ENCODE results near the gene RASSF8.

The RASSF8 gene

DNA sequence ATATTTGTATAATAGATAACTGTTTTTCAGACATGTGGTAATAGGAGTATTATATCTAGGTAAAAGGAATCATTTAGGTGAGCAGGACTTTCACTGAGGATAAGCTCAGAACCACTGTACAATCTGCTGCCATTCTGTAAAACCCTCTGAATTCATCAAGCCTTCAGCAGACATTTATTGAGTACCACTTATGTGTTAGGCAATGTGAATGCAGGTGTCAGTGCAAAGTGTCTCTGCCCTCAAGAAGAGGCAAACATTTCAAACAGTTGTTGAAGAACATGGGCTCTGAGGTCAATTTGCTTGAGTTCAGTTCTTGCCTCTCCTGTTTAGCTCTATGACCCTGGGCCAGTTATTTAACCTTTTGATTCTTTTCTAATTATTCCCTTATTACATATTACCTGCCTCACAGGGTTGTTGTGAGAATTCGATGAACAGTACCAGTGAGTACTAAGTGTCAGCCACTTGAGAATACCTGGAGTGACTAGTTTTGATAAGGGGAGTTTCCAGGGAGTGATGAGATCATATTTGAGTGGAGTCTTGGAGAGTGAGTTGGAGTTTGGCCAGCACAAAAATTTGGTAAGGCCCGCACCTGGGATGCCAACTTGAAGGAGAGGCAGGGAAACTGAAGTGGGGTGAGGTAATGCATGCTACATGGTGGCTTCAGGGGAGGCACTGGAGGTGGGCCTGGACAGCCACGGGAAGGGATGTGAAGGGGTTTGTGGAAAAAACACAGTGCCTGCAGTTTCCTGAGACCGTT lies 33.7 kb downstream of the RASSF8 start:
- no peak for DNase-seq (ENCODE audit: low read depth in 2 of 2, low spot score in 1 of 2)

DNA sequence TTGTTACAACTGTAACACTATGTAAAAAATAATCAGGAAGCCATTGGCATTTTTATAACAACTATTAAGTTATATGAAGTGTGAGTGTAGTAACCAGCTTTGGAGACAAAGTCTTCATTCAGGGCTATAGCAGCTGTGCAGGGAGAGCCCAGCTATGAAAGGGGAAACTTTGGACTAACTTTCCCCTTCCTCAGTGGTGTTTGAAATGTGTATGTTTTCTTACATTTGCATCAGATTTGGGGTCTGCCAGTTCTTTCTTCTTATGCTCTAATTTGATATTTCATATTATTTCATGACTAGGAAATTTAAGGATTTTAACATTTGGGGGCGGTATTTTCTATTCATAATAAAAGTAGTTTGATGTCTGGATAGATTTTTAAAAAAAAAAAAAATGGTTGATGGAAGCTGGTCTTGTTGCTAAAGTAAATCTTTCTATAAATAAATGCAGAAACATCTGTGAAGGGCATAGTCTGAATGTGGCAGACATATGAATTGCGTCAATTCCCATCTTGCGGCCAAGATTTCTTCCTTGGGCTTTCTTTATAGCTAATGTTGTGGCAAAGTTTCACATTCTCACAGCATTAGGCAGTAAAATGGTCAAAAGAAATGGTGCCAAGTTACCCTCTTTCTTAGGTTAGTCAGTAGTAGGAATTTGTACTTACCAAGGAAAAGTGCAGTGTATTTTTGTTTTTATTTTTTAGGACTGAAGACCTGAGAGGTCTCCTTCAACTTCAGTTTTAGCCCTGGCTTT lies 35.6 kb downstream of the RASSF8 start:
- no peak for DNase-seq (ENCODE audit: low read depth in 2 of 2, low spot score in 1 of 2)

DNA sequence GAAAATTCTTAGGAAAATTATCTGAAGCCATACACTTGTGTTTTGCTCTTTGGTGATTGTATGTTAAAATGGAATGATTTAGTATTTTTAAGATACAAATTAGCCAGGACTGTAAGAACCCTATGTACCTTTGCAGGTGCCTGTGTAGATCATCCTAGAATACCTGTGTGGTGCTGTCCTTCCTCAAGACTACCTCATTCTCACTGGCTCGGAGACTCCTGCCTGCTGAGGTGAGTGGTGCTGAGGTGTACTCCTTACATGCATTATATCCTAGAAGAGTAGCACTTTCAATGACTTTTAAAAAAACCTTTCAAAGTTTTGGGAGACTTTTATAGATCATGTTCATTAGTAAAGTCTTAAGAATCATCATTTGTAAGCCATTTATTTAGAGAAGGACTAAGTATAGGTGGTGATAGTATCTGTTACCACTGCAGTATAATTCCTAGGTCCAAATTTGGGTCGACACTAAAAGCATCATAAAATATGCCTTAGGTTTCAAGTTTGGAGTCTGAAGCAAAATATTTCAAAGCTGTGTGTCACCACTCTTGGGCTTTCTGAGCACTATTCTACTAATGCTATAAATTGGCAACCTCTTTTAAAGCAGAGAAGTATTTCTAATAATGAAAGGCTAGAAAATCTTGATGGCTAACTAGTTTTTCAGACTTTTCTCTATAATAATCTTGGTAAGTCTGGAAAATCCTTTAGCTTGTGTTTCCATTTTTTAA lies 36.6 kb downstream of the RASSF8 start:
- DNase-seq (ENCODE audit: low read depth in 2 of 2, low spot score in 1 of 2), result no peak

DNA sequence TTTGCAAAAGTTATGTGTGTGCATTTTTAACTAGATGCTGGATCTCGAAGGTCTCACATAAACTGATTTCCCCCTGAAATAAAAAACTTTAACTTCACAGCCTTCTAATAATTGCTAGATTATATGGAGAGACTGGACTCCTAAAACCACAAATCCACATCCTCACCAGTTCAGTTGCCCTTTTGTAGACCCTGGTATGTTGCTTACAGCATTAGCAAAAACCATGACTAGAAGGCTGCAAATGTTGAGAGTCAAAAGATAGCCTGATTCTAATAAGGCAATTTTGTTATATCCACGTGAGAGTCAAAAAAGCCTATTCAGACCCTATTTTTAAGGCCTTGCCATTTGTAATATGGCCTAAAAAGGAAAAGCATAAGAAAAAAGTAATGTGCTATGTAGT lies 37.4 kb downstream of the RASSF8 start:
- no peak for DNase-seq (ENCODE audit: low read depth in 2 of 2, low spot score in 1 of 2)

DNA sequence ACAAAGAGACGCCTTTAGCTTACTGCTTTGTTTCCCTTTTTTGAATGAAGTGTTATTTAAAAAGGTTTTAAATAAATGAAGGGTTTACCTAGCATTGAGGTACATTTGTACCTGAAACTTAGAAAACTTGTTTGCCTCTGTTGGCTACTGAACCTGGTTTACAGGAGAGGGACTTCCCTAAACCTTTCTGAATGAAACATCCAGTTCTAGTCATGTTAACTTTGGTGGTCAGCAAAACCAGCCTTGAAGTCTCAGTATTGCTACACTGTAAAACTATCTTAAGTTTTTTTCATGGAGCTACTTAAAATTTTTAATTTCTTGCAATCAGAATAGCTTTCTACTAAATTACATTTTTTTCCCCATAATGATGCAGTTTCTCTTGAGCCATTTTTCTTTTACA lies 38.2 kb downstream of the RASSF8 start:
- no peak for DNase-seq (ENCODE audit: low read depth in 2 of 2, low spot score in 1 of 2)

DNA sequence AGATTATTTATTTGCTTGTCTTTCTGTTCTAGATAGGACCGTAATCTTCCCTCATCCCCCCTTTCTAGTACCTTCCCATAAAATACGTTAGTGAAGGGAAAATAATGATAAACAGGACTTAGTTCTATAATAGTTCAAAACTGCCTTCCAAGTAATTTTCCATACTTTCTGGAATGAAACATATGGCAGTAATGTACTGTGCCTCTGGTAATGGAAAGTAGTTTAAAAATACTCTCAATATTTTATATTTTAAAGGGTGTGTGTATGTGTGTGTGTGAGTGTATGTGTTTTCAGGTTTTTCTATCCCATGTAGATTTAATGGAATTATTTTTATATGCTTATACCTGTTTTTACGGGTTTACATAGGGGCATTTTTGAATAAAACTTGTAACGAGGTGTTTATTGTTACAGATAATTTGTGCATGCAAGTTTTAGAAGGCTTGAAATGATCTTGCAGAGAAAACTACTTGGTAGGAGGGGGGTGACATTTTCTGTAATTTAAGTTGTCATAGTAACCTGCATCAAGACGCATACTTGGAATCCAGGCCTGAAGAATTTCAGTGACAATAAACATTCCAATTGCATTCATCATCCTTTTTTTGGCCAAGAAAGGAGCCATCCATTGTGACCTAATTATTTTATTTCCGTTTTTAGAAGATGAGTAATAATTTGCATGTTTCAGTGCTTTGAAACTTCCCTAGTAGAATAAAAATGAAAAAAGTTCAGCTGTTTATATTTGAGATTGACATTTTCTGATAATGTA lies 38.9 kb downstream of the RASSF8 start:
- DNase-seq (ENCODE audit: low read depth in 2 of 2, low spot score in 1 of 2), result no peak

DNA sequence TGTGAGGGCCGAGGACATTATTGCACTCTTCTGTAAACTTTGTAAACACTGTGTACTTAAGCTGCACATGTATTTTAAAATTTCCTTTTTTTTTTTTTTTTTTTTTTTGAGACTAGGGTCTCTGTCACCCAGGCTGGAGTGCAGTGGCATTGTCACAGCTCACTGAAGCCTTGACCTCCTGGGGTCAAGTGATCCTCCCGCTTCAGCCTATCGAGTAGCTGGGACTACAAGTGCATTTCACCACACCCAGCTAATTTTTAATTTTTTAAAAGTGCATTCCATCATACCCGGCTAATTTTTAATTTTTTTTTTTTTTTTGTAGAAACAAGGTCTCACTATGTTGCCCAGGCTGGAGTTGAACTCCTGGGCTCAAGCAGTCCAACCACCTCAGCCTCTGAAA lies 42.4 kb downstream of the RASSF8 start:
- DNase-seq (ENCODE audit: low read depth in 2 of 2, low spot score in 1 of 2), result no peak

DNA sequence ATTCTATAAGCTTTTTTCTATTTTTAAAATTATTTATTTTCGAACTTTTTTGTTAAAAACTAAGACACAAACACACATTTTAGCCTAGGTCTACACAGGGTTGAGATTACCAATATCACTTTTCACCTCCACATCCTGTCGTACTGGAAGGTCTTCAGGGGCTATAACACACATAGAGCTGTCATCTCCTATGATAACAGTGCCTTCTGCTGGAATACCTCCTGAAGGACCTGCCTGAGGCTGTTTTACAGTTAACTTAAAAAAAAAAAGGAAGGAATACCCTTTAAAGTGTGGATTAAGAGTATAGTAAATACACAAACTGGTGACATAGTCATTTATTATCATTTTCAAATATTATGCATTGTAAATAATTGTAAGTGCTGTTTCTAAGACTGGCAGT lies 43.0 kb downstream of the RASSF8 start:
- DNase-seq (ENCODE audit: low read depth in 2 of 2, low spot score in 1 of 2), result no peak

DNA sequence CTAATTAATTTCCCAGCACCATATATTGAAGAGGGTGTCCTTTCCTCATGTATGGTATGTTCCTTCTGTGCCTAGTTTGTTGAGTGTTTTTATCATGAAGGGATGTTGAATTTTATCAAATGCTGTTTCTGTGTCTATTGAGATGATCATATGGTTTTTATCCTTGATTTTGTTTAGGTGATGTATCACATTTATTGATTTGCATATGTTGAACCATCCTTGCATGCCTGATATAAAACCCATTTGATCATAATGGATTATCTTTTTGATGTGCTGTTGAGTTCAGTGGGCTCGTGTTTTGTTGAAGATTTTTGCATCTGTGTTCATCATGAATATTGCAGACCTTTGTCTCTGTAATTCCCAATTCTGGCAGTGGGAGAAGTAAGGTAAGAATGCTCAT lies 44.6 kb downstream of the RASSF8 start:
- DNase-seq (ENCODE audit: low read depth in 2 of 2, low spot score in 1 of 2), result no peak

DNA sequence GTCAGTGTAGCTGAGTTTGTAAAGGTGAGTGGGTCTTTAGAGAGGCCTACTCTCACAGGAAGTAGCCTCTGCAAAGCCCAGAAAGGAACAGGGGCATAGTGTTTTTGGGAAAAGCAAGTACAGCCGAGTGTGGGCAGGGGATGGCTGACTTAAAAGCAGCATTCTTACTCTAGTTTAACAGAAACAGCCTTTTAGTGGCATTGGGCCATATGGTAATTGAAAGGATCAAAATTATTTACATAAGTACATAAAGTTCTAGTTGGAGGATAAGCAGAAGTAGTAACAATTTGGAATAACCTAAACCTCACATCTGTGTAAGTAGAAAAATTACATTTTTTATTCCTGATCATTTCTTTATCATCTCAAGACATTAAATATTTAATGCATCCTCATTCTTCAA lies 49.1 kb downstream of the RASSF8 start:
- DNase-seq (ENCODE audit: low read depth in 2 of 2, low spot score in 1 of 2), result no peak

DNA sequence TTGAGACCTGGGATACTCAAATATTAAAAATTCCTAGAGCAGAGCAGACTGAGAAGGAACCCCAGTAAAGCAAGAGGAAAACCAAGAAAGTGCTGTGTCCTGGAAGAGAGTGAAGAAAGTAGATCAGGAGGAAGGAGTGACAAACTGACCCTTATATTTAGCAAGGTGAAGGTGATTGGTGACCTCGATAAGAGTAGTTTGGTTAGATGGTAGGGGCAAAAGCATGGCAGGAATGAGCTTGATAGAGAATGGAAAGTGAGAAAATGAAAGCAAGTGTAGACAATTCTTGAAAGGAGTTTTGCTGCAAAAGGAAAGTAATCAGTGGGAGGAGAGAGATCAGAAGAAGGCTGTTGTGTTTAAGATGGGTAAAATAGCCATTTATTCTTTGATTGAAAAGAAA lies 51.1 kb downstream of the RASSF8 start:
- DNase-seq (ENCODE audit: low read depth in 2 of 2, low spot score in 1 of 2), result no peak

DNA sequence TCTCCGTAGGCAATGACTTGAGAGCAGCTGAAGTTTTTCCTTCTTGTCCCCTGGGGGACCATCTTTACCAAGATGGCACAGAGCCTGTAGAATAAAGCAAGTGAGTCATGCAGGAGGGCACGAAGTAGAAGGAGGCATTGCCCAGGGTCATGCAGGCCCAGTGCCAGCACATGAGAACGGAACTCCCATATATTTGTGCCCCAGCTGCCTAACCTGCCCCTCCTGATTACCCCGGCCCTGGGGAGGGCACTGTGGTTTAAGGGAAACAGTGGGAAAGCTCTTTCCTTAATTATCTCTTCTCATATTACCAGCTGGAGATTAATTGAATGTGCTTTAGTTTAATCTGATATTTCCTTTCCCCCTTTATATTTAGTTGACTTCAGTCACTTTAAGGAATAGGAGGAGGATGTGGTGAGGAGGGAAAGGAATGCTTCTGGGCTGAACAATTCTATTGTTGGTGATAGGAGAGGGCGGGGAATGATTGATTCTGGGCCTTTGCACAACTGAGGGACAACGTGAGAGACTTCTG lies 51.9 kb downstream of the RASSF8 start:
- no peak for DNase-seq (ENCODE audit: low read depth in 2 of 2, low spot score in 1 of 2)

DNA sequence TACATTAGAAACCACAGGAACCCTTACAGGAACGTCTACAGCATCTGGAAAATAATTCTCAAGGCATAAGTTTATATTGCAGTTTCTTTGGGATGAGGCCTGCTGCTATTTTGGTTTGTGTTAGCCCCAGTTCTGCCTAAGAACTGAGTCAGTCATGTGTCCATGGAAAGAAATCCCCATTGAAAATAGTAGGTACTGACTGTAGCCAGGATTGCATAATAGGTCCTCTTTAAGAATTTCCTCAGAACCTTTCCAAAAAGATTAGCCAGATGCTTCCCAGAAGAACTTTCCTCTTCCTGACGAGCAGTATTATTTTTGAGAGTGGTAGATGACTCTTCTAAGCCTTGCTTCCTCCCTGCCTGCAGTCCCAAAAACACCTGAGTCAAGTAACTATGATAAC lies 52.6 kb downstream of the RASSF8 start:
- DNase-seq (ENCODE audit: low read depth in 2 of 2, low spot score in 1 of 2), result no peak

DNA sequence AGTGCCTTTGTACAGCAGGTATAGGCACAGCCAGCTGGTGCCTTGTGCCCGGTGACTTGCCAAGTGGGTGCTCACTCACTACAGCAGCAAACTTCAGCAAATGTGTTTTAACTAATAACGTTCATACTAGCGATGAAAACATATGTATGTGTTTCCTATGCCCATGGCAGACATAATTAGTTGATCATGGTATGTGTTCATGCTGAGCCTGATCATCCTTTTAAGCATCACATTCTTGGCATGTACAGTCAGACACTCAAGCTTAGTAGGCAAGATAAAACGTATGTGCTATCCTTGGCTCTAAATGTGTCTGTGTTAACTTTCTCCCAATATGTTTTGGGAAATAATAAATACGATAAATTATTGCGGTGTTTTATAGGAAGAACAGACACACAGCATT lies 55.6 kb downstream of the RASSF8 start:
- DNase-seq (ENCODE audit: low read depth in 2 of 2, low spot score in 1 of 2), result no peak

DNA sequence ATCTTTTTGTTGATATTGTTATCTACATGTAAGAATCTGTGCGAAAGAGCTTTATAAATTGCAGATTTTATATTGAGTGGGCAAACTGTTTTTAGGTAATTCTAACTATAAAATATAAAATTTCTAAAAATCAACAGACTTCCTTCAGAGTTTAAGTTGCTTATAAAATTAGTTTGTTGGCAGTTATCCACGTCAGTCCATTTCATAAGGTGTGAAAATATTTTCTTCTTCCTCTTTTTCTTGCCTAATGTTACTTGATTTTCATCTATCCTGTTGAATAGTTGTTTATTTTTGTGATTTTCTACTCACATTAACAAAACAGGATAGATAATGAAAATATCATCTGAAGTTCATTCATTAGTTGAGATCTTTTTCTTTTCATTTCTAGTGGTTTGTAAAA lies 58.0 kb downstream of the RASSF8 start:
- no peak for DNase-seq (ENCODE audit: low read depth in 2 of 2, low spot score in 1 of 2)

DNA sequence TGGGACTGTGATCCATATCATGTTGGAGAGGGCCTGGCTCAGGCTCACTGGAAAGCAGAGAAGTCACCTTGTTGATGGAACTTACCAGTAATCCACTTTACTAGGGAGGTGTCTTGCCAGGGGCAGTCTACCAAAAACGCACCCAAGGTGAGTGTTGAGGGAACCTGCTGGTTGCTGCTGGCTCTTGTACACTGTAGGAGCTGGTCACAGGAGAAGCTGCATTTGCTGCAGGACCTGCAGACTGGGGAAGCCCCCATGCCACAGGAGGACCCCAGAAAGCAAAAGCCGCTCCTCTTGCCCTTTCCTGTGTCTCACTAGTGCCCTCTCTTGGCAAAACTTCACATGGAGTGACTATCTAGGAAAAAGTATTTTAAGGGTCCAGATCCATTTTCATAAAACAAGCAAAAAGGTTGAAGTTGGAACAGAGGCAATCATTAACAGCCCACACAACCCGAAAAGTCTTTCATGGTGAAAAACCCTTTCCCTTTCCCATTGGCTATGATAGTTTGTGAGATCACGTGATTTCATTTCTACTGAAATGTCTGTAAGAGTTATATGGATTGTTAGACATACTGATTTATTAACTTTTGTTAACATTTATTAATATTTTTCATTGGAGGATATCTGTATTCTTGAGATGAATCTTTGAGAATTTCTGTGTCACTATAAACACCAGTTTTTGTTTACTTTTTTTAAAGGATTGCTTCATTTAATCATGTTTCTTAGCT lies 59.2 kb downstream of the RASSF8 start:
- DNase-seq (ENCODE audit: low read depth in 2 of 2, low spot score in 1 of 2), result no peak

DNA sequence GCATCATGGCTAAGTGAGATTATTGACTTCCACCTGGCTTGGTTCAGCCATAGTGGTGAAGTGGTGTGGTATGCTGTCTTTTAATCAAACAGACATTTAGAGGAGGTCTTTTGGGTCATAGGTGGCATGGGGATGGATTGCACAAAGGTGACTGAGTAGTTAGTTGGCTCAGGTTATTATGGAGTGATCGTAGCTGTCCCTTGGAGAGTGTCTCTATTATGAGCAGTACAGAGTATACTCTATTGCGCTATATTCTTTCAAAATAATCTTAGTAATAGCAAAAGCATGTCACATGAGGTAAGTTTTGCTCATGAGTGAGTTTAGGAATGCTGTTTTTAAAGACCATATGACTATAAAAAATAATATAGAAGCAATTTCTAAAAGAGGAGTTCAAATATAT lies 60.4 kb downstream of the RASSF8 start:
- no peak for DNase-seq (ENCODE audit: low read depth in 2 of 2, low spot score in 1 of 2)

DNA sequence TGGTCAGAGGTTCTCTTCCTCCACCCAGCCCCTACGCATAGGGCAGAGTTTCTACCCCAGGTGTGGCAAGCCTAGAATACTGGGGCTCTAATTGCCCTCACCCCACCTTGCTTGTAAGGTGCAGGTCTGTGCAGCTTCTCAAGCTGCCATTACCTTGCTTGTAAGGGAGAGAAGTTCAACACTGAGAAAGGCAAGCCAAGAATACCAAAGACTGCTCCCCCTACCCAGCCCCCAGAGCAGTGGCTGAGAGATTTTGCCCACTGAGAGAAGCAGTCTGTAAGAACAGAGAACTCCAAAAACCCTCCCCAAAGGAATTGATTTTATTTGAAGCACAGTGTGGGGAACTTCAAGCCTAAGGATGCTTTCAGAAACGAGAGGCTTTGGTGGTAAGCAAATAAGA lies 63.1 kb downstream of the RASSF8 start:
- DNase-seq (ENCODE audit: low read depth in 2 of 2, low spot score in 1 of 2), result no peak

DNA sequence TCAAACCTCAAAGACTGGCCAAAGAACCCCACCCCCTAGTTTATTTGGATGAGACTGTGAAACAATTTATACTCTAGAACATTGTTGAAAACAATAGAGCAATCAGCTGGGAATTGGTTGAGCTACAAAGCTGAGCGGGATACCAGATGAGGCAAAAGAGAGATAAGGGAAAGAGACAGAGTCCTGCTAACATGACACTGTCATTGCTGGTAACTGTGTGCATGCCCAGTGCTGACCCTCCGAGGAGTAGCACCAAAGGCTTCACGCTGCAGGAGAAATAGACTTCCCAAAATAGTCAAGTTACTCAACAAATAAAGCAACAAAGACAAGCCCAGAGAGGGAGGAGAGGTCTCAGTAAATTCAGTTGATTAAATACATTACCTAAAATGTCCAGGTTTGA lies 63.6 kb downstream of the RASSF8 start:
- no peak for DNase-seq (ENCODE audit: low read depth in 2 of 2, low spot score in 1 of 2)

DNA sequence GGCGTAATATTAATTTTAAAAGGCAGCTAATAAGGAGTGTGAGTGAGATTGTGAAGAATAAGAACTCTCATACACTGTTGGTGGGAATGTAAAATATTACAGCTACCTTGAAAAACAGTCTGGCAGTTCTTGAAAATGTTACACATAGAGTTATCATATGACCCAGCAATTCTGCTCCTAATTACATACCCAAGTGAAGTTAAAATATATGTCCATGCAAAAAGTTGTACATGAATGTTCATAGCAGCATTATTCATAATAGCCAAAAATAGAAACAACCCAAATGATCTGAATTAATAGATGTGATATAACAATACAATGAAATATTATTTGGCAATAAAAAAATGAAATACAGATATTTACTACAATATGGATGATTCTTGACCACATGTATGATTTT lies 68.2 kb downstream of the RASSF8 start:
- DNase-seq (ENCODE audit: low read depth in 2 of 2, low spot score in 1 of 2), result no peak

DNA sequence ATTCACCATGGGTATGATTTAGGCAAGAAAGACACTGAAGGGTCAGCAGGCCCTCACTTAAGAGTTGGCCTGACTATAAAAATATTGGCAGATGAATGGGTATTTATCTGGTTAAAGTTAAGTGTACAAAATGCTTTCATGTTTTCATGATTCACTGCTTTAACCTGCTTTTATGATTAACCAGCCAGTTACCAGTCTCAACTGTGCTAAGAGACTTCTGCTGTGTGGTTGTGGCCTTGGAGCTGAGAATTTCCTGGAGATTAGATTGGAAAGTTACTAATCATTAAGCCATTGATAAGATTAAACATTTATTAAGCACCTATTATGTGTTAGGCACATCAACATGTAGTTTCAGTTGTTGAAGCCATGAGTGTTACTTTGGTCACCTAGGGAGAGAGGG lies 68.9 kb downstream of the RASSF8 start:
- DNase-seq (ENCODE audit: low read depth in 2 of 2, low spot score in 1 of 2), result no peak
